ENCODE measurements around the gene SH2D3C. TPM values are rescaled to one million over a fixed set of nuclear protein-coding genes. Genes with fewer than 3 reads are reported as not detected.

SH2D3C gene, protein sequence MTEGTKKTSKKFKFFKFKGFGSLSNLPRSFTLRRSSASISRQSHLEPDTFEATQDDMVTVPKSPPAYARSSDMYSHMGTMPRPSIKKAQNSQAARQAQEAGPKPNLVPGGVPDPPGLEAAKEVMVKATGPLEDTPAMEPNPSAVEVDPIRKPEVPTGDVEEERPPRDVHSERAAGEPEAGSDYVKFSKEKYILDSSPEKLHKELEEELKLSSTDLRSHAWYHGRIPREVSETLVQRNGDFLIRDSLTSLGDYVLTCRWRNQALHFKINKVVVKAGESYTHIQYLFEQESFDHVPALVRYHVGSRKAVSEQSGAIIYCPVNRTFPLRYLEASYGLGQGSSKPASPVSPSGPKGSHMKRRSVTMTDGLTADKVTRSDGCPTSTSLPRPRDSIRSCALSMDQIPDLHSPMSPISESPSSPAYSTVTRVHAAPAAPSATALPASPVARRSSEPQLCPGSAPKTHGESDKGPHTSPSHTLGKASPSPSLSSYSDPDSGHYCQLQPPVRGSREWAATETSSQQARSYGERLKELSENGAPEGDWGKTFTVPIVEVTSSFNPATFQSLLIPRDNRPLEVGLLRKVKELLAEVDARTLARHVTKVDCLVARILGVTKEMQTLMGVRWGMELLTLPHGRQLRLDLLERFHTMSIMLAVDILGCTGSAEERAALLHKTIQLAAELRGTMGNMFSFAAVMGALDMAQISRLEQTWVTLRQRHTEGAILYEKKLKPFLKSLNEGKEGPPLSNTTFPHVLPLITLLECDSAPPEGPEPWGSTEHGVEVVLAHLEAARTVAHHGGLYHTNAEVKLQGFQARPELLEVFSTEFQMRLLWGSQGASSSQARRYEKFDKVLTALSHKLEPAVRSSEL
- total RNA-seq: 22.6 TPM

DNA sequence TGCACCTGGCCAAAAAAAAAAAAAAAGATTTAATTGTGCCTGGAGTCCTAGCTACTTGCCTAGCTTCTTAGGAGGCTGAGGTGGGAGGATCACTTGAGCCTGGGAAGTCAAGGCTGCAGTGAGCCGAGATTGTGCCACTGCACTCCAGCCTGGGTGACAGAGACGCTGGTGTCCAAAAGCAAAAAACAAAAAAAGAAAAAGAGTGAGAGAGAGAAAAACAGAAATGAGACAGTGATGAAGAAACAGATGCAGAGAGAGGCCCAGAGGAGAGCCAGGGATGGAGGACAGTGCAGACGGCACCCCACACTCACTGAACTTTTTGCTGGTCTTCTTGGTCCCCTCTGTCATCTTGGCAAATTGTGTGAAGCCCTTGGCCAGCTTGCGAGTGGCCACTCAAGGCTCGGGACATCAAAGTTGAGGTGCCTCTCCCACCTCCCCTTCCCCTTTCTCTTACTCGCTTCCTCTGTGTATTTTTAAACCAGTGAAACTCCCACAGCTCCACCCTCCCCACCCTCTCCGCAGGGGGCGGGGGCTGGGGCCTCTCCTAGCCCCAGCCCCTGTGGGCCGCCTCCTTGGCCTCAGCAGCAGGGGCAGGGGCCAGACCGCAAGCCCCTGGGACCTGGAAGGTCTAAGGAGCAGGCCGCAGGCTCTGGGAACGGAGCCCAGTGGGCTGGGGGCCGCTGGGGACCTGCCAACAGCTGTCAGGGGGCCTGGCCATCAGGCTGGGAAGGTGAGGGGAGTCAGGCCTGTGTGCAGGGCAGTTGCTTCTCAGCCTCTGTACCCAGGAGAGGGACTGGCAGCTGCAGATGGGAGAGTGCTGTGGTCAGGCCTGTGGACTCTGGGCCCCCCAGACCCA, at the start of gene SH2D3C:
Gene SH2D3C (minus strand): TSS at position 387 of the 856 bp plus-strand sequence. CDS start 39 bp downstream, at position 348.
- intact Hi-C loops (cut with DNase I): no loop called here
- no peak for DNase-seq (ENCODE audit: low spot score)
- peak; percentile 72 for ATAC-seq

- no peak for DNase-seq (ENCODE audit: low spot score)
- no peak for ATAC-seq
- intact Hi-C loops (cut with DNase I): no loop called here
Measured at GRCh38 chr9:127826253-127826913, 47.9 kb upstream of the SH2D3C start.

DNA sequence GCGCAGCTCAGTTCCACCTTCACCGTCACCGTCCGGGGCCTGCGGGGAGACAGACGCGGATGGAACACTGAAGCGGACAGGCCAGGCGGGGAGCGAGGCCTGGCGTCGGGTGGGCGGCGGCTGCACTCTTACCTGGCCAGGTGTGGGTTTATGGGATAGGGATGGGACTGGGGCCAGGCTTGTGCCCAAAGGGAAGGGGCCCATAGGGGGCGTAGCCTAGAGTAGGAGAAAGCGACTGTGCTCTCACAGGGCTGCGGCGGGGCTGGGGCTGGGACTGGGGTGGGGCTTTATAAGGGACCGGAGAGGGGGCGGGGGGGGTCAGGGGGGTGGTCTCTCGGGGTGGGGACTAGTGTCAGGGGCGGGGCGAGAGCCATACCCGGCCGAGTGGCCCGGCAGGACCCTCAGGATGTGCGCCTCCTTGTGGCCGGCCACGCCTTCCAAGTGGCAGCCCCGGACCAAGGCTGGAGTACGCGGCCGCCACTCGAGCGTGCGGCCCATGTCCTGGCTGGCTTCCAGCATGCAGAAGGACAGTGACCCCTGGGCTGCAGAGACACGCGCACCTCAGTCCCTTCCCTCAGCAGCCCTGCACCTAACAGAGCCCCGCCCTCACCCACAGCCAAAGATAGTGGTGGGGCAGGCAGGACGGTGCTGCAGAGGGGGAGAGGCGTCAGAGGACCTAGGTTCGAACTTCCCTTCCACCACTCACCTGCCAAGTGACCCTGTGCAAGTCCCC, 47.0 kb upstream of the SH2D3C start:
- DNase-seq (ENCODE audit: low spot score) (no peak), ATAC-seq (no peak)
- intact Hi-C loops (cut with DNase I): no loop called here

- intact Hi-C loops (cut with DNase I): no loop called here
- ATAC-seq (no peak), DNase-seq (ENCODE audit: low spot score) (no peak)
Measured at GRCh38 chr9:127822108-127822507, 43.6 kb upstream of the SH2D3C start.

GRCh38 chr9:127818574-127818973, 40.1 kb upstream of the SH2D3C start:
- no peak for ATAC-seq
- intact Hi-C loops (cut with DNase I): no loop called here
- no peak for DNase-seq (ENCODE audit: low spot score)

- intact Hi-C loops (cut with DNase I): no loop called here
- DNase-seq (ENCODE audit: low spot score) (no peak), ATAC-seq (no peak)
Measured at GRCh38 chr9:127817881-127818434, 39.5 kb upstream of the SH2D3C start.

- intact Hi-C loops (cut with DNase I): no loop called here
- peak; percentile 2 for ATAC-seq
- DNase-seq (ENCODE audit: low spot score): no peak
Measured at GRCh38 chr9:127816728-127817127, 38.3 kb upstream of the SH2D3C start.

DNA sequence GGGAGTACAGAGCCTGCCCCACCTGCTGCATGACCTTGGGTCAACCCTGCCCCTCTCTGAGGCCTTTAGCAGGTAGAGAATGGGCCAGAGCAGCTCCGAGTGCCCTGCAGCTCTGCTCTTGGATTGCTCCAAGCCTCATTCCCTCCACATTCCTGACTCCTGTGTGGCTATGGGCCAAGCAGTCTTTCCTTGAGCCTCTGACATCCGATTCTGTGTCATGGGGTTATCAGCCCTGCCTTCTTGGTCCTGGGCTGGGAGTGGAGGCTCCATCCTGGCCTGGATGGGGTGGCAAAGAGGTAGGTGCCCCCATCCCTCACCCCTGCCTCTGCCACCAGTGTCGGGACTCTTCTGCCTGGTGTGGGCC, 37.9 kb upstream of the SH2D3C start:
- no peak for DNase-seq (ENCODE audit: low spot score)
- intact Hi-C loops (cut with DNase I): no loop called here

GRCh38 chr9:127815512-127816361, 37.3 kb upstream of the SH2D3C start:
- ATAC-seq (peak; percentile 3), DNase-seq (ENCODE audit: low spot score) (no peak)
- intact Hi-C loops (cut with DNase I): no loop called here

More for the DNA sequence above, 37.9 kb upstream of the SH2D3C start:
- ATAC-seq: no peak

DNA sequence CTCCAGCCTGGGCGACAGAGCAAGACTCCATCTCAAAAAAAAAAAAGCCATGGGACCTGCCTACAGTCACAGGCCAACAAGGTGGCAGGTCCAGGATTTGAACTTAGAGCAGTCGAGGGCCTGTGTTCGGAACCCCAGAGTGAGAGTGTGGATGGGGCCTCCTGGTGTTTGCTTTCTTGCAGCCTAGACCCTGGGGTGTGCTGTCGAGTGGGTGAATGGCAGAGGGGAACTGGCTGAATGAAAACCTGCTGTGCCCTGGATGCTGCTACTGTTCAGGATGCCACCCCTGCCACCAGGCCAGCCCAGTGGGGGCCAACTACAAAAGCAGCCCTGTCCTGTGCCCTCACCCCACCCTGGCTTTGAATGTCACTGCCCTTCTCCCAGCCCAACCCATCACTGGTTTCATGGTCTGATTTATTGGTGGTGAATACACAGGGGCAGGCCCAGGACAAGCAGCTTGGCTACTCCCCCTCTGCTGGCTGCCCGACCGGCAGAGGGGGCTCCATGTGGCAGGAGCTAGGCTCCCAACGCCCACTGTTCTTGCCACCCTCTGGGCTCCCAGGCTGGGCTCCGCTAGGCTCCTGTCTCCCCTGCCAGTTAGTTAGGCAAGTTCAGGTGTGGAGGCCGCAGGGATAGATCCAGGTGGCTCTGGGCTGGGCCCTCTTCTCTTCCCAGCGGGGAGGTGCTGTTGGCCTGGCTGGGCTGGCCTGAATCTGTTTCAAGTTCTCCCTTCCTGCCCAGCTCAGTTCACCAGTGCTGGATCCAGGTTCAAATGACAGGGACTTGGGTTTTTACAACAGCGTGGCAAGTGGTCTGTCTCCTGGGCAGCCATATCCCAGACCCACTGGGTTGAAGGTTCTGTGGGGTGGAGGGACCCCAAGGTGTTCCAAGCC, 36.4 kb upstream of the SH2D3C start:
- DNase-seq (ENCODE audit: low spot score) (no peak), ATAC-seq (no peak)
- intact Hi-C loops (cut with DNase I): no loop called here

GRCh38 chr9:127813686-127814226, 35.3 kb upstream of the SH2D3C start:
- no peak for DNase-seq (ENCODE audit: low spot score)
- peak; percentile 13 for ATAC-seq
- intact Hi-C loops (cut with DNase I): no loop called here

GRCh38 chr9:127812936-127813675, 34.6 kb upstream of the SH2D3C start:
- DNase-seq (ENCODE audit: low spot score) (no peak), ATAC-seq (no peak)
- intact Hi-C loops (cut with DNase I): no loop called here

DNA sequence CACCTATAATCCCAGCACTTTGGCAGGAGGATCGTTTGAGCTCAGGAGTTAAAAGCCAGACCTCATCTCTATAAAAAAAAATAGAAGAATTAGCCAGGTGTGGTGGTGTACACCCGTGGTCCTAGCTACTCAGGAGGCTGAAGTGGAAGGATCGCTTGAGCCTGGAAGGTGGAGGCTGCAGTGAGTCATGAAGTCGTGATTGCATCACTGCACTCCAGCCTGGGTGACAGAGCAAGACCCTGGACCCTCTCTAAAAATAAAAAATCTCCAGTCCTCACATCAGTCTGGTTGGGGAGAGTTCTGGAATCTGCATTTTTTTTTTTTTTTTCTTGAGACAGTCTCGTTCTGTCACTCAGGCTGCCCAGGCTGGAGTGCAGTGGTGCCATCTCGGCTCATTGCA, 33.5 kb upstream of the SH2D3C start:
- intact Hi-C loops (cut with DNase I): no loop called here
- DNase-seq (ENCODE audit: low spot score) (no peak), ATAC-seq (no peak)

DNA sequence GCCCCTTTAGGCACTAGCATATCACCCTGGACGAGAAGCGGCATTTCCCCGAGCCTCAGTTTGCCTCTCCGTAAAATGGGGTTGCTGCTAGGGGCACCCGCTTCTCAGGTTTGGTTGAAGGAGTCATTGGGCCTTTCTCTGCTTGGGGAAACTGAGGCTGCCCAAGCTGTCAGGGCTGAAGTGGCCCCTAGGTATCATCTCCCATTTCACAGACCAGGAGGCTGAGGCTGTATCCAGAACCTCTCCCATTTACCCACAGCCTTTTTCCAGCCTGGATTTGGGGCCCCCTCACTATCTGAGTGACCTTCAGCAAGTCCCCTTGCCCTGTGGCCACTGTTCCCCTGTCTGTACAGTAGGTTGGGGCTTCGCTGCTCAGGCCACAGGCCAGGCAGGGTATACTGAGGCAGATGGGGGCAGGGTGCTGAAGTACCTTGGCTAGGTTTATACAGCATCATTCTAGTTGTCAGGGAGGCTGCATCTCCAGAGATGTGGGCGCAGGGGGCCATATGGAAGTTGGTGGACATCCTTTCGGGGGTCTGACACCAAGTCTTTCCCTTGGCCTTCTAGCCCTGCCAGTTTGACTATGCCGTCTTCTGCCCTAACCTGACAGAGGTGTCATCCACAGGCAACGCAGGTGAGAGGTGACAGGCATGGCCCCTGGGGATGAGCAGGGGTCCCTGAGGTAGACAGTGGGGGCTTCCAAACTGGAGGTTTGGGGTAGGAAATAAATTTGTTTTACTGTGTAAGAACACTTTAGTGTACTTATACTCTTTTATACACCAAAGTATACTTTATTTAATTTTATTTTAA, 32.1 kb upstream of the SH2D3C start:
- intact Hi-C loops (cut with DNase I): no loop called here
- DNase-seq (ENCODE audit: low spot score) (no peak), ATAC-seq (no peak)
